OCI-LY7 (cell line): ENCODE data around the gene GP1BB.

Experiments used
- CTCF ChIP-seq: fragments of 200-600 bp; sonication (generic); conservative IDR thresholded peaks from 2 replicates; pipeline ENCODE4 v1.5.1; 2014; ENCODE audit warnings: mild to moderate bottlenecking, antibody characterized with exemption, low read length, moderate library complexity, mixed read lengths
- EZH2phosphoT487 ChIP-seq: fragments of 200-600 bp; sonication (generic); IDR thresholded peaks from 2 replicates; pipeline ENCODE4 v1.6.1; 2018; ENCODE audit warnings: low read depth, borderline replicate concordance, mild to moderate bottlenecking, mixed run types, antibody characterized with exemption, low read length, moderate library complexity, mixed read lengths

- no peak for TF ChIP-seq CTCF
- no peak for TF ChIP-seq EZH2phosphoT487
These were observed 6.2 kb upstream of the GP1BB start for GRCh38 chr22:19717181-19717580.
